ENCODE data around the gene GALNT14. TPM values are rescaled to one million over a fixed set of nuclear protein-coding genes. Genes with fewer than 3 reads are reported as not detected.
A peak's percentile ranks its signal among the peaks of the same experiment; 100 is the strongest.
"Not testable (repeated sequence)": the region's sequence is repeated elsewhere in the genome, so short reads cannot be mapped to it uniquely, and the experiment has no call there.

The GALNT14 gene
- total RNA-seq, result under 1 TPM in 1 of 3 donors, not detected in 2; 0.75 TPM
- long read RNA-seq, donor 1, result 0 reads
- long read RNA-seq, donor 2, result 0 reads

GRCh38 chr2:31138037-31138962 is at the start of gene GALNT14:
GALNT14 (minus strand) TSS chr2:31138440; CDS start chr2:31138086, 354 bp downstream.
- Histone ChIP-seq H3K4me3 (no peak within 1 kb of the TSS), H3K36me3 (ENCODE audit: low read depth) (no peaks in the 10 kb centered on the region), H3K4me1 (ENCODE audit: low read depth) (peaks cover 8% of the 10 kb centered on the region), H3K9me3 (no peaks in the 10 kb centered on the region)
- no peak for TF ChIP-seq CTCF (IDR thresholded peaks at IDR 0.05)
- peak; percentile 72 for ATAC-seq
- intact Hi-C loops (cut with DNase I, micrococcal nuclease), result no loop called here
- DNase-seq, result peak; percentile 18 to 71 (median 50)

GRCh38 chr2:31187166-31187565 is 48.9 kb upstream of the GALNT14 start:
- TF ChIP-seq CTCF (IDR thresholded peaks at IDR 0.05), result no peak
- intact Hi-C loops (cut with DNase I, micrococcal nuclease), result no loop called here
- DNase-seq (no peak), ATAC-seq (no peak)
- Histone ChIP-seq H3K9me3 (no peaks in the 10 kb centered on the region), H3K4me3 (no peak overlapping the region), H3K36me3 (ENCODE audit: low read depth) (no peaks in the 10 kb centered on the region), H3K4me1 (ENCODE audit: low read depth) (no peaks in the 10 kb centered on the region)

- H3K36me3 ChIP-seq (ENCODE audit: low read depth); DNase-seq; H3K4me3 ChIP-seq; intact Hi-C loops (cut with DNase I, micrococcal nuclease); ATAC-seq; H3K4me1 ChIP-seq (ENCODE audit: low read depth); H3K9me3 ChIP-seq: not testable (repeated sequence)
Observed at GRCh38 chr2:31183973-31184372, 45.7 kb upstream of the GALNT14 start.

- TF ChIP-seq CTCF (IDR thresholded peaks at IDR 0.05), result no peak
- Histone ChIP-seq H3K36me3 (ENCODE audit: low read depth) (no peaks in the 10 kb centered on the region), H3K9me3 (no peaks in the 10 kb centered on the region), H3K4me1 (ENCODE audit: low read depth) (no peaks in the 10 kb centered on the region), H3K4me3 (no peak overlapping the region)
- ATAC-seq (no peak), DNase-seq (no peak)
- intact Hi-C loops (cut with DNase I, micrococcal nuclease), result no loop called here
Observed at GRCh38 chr2:31176742-31177141, 38.5 kb upstream of the GALNT14 start.

- DNase-seq (no peak), ATAC-seq (no peak)
- H3K9me3 ChIP-seq, result no peaks in the 10 kb centered on the region
- no peak overlapping the region for H3K4me3 ChIP-seq
- H3K36me3 ChIP-seq (ENCODE audit: low read depth), result no peaks in the 10 kb centered on the region
- H3K4me1 ChIP-seq (ENCODE audit: low read depth), result no peaks in the 10 kb centered on the region
- intact Hi-C loops (cut with DNase I, micrococcal nuclease), result no loop called here
- TF ChIP-seq CTCF (IDR thresholded peaks at IDR 0.05), result no peak
Observed at GRCh38 chr2:31171142-31171541, 32.9 kb upstream of the GALNT14 start.

GRCh38 chr2:31170071-31170698 is 31.9 kb upstream of the GALNT14 start:
- no peaks in the 10 kb centered on the region for H3K4me1 ChIP-seq (ENCODE audit: low read depth)
- no peaks in the 10 kb centered on the region for H3K36me3 ChIP-seq (ENCODE audit: low read depth)
- intact Hi-C loops (cut with DNase I, micrococcal nuclease), result no loop called here
- no peak overlapping the region for H3K4me3 ChIP-seq
- H3K9me3 ChIP-seq, result no peaks in the 10 kb centered on the region
- ATAC-seq, result peak; percentile 88
- DNase-seq, result peak in 2 of 3 donors; percentile 51 to 64
- peak; percentile 52 for TF ChIP-seq CTCF (IDR thresholded peaks at IDR 0.05)

All from mucosa of descending colon (tissue), 3 donors.